ENCODE data around the gene INPP5A.

INPP5A gene

DNA sequence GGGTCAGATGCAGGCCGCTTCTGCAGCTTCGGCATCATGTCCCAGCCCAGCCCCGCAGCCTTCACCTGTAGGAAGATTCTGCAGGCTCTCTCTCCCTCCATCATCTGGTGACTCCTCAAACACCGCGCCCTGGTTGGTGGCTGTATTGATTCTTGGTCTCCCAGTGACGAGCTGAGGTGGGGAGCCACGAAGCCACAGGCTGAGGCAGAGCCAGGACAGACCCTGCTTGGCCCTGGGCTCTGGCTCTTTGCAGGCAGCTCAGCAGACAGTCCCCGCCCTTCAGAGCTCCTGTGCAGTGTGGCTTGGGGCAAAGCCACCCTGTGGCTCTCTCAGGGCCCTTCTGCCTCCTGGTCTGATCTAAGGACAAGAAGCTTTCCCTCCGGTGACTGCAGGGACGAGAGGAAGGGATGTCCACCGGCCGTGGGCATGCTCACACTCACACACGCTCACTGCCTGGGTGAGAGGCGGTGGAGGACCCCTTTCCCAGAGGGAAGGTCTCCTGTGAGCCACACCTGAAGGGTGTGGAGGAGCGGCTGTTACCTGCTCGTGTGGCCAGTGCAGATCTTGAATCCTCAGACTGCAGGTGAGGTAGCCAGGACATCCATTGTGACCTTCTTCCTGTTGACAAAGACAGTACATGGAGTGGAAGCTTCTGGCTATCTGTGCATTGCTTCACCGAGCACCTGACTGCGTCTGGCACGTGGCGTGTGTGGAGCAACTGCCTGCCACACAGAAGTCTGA is 79.6 kb downstream of the INPP5A start:
- DNase-seq (ENCODE audit: low read depth): no peak
- H3K4me3 ChIP-seq (replicated peaks; ENCODE audit: low read depth, low read length): no peak overlapping the region
- TF ChIP-seq, protein P1, sequence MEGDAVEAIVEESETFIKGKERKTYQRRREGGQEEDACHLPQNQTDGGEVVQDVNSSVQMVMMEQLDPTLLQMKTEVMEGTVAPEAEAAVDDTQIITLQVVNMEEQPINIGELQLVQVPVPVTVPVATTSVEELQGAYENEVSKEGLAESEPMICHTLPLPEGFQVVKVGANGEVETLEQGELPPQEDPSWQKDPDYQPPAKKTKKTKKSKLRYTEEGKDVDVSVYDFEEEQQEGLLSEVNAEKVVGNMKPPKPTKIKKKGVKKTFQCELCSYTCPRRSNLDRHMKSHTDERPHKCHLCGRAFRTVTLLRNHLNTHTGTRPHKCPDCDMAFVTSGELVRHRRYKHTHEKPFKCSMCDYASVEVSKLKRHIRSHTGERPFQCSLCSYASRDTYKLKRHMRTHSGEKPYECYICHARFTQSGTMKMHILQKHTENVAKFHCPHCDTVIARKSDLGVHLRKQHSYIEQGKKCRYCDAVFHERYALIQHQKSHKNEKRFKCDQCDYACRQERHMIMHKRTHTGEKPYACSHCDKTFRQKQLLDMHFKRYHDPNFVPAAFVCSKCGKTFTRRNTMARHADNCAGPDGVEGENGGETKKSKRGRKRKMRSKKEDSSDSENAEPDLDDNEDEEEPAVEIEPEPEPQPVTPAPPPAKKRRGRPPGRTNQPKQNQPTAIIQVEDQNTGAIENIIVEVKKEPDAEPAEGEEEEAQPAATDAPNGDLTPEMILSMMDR (IDR thresholded peaks at IDR 0.05; ENCODE audit: low read length, missing control alignments): no peak

DNA sequence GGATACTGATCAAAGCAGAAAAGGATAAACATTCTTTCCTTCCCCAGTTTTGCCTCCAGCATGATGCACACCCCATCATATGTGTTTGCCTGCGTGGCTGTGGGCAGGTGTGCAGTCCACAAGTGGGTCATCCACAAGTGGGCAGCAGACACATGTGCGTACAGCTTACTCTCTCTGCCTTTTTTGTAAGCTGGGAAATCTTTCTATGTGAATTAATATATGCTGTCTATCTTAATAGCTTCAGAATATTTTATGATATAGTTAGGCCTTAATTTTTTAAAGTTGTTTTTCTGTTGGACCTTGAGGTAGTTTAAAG is 80.1 kb downstream of the INPP5A start:
- TF ChIP-seq, protein P1 (IDR thresholded peaks at IDR 0.05; ENCODE audit: low read length, missing control alignments): no peak
- no peak overlapping the region for H3K4me3 ChIP-seq (replicated peaks; ENCODE audit: low read depth, low read length)
- no peak for DNase-seq (ENCODE audit: low read depth)

DNA sequence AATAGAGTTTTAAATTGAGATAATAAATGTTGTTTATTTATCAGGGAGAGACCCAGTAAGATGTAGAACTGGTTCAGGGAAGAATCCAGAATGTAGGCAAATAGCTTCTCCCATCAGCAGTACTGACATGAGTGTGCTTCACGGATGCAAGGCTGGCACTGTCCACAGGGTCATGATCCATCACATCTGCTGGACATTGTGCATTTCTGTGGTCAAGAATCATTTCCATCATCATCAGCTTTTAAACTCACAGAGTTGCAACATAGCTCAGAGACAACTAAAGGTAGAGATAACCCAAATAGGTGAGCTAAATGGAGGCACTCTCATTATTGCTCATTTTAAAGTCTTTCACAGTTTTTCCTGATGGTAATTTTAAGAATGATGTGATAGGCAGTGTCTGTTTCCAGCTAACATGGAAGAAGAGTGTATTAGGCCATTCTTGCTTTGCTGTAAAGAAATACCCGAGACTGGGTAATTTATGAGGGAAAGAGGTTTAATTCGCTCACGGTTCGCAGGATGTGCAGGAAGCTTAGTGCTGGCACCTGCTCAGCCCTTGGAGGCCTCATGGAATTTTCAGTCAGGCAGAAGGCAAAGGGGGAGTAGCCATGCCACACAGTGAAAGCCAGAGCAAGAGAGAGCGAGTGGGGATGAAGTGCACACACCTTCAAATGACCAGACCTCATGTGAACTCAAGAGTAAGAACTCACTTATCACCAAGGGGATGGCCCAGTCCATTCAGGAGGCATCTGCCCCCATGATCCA is 80.8 kb downstream of the INPP5A start:
- no peak overlapping the region for H3K4me3 ChIP-seq (replicated peaks; ENCODE audit: low read depth, low read length)
- DNase-seq (ENCODE audit: low read depth): no peak
- TF ChIP-seq, protein P1 (IDR thresholded peaks at IDR 0.05; ENCODE audit: low read length, missing control alignments): no peak

DNA sequence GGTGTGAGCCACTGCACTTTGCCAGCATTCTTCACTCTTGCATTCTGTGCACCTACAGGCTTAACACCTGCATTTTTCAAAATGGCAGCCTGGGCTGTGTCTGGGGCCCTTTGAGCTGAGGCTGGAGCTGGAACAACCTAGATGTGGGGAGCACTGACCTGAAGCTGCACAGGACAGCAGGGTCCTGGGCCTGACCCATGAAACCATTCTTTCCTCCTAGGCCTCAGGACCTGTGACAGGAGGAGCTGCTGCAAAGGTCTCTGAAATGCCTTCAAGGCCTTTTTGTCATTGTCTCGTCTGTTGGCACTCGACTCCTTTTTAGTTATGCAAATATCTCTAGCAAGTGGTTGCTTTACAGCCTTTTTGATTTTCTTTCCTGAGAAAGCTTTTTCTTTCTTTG is 82.3 kb downstream of the INPP5A start:
- TF ChIP-seq, protein P1 (IDR thresholded peaks at IDR 0.05; ENCODE audit: low read length, missing control alignments): no peak
- no peak overlapping the region for H3K4me3 ChIP-seq (replicated peaks; ENCODE audit: low read depth, low read length)
- no peak for DNase-seq (ENCODE audit: low read depth)

DNA sequence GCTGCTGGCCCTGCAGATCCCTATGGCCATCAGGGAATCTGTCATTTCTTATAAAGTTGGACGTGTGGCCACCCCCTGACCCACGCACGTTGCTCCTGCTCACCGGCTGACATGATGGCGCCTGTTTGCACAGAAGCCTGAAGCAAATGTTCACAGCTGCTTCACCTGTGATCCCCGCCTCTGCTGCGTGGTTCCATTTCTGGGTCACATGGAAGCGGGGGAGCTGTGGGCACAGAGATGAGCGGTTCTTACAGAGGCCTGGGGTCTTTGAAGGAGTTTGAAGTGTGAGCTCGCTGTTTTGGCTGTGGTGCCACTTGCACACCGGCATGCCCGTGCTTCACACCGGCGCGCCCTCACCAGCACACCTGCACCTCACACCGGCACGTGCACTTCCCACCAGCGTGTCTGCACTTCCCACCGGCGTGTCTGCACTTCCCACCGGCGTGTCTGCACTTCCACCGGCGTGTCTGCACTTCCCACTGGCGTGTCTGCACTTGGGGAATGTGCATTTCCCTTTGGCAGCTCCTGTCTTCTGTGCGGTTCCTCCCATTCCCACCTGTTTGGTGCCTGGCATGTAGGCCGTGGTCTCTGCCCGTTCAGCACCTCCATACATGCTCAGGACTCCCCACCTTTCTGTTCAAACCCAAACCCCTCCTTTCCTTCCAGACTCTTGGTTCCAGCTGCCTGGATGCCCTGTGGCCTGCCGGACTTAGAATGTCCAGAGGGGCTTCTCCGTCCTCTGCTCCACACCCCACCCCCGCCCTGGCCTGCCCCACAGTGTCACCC is 86.7 kb downstream of the INPP5A start:
- TF ChIP-seq, protein P1 (IDR thresholded peaks at IDR 0.05; ENCODE audit: low read length, missing control alignments): no peak
- no peak overlapping the region for H3K4me3 ChIP-seq (replicated peaks; ENCODE audit: low read depth, low read length)

DNA sequence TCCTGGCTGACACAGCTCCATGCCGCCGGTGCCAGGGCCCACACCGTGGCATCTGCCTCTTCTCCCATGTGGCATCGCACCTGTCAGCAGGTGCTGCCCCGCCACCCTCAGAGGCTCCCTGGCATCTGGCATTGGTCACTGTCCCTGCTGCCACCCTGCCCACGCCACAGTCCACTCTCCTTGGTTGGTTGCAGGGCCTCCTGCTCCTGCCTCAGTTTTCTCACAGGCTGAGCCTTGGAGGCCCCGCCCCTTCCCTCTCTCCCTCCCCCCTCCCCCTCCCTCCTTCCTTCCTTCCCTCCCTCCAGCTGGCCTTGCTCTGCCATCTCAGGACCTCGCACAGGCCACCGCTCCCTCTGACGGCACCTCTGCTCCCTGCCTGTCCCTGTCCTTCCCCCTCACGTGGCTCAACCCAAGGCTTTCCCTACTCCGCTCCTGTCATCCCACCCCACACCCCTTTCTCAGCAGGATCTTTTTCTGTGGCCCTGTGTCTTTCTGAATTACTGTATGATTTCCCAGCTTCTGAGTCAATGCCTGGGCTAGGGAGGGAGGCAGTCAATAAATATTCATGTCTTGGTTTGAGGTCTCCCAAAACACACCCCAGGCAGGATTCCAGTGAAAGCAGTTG is 87.4 kb downstream of the INPP5A start:
- DNase-seq (ENCODE audit: low read depth): no peak
- TF ChIP-seq, protein P1 (IDR thresholded peaks at IDR 0.05; ENCODE audit: low read length, missing control alignments): no peak
- no peak overlapping the region for H3K4me3 ChIP-seq (replicated peaks; ENCODE audit: low read depth, low read length)

More for the DNA sequence above, 86.7 kb downstream of the INPP5A start:
- DNase-seq (ENCODE audit: low read depth): no peak
